Stimulated activated CD8-positive, alpha-beta memory T cell treated with anti-CD3 and anti-CD28 coated beads, Interleukin-7, amount 100 ng/mL, for 1 hour (primary cell): ENCODE results near the gene PKP4.

Source experiments
- DNase-seq, 2 donors: peaks; one replicate each; pipeline ENCODE4 v3.0.0-alpha.2; 2020; ENCODE audit warnings: low read depth in 2 of 2

The PKP4 gene

DNA sequence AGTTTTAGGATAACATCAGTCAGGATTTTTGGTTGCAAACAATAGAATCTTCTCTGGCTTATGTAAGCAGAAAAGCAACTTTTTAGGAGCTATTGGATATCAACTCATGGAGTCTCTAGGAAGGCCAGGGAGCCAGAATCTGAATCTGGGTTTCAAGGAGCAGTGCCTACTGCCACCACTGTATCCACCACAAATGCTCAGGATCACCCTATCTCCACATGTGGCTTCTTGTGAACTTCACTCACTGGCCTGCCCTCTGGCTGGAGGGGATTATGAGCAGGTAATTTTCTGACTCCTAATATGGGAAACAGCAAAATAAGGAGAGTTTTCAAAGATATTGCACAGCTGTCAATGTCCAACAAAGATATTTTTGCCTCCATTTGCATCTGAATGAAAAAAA, 142.9 kb downstream of the PKP4 start:
- DNase-seq: no peak

- DNase-seq: no peak
These were observed 143.5 kb downstream of the PKP4 start for GRCh38 chr2:158600155-158600802.

- DNase-seq: no peak
These were observed 145.3 kb downstream of the PKP4 start for GRCh38 chr2:158602027-158602426.

DNA sequence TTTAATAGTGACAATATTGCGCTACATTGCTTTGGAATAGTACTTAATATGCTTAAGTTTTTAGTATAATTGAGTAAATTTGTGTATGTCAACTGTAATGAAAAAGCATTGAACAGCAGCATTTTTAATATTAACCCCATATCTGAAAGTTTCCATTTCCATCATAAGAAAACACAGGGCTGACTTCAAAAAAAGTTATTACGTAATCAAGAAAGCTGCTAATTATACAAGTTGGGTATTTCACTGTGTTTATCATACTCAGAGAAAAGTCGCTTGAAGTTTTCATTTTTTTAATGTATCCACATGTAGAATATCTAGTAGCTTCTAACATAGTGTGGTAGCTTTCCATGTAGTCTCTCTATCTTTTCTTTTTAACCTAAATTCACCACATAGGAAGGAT, 146.5 kb downstream of the PKP4 start:
- no peak for DNase-seq

GRCh38 chr2:158603986-158604385, 147.2 kb downstream of the PKP4 start:
- no peak for DNase-seq

- DNase-seq: no peak
These were observed 153.3 kb downstream of the PKP4 start for GRCh38 chr2:158610059-158610458.

GRCh38 chr2:158616480-158617000, 159.8 kb downstream of the PKP4 start:
- DNase-seq: no peak

GRCh38 chr2:158618891-158619490, 162.2 kb downstream of the PKP4 start:
- no peak for DNase-seq

DNA sequence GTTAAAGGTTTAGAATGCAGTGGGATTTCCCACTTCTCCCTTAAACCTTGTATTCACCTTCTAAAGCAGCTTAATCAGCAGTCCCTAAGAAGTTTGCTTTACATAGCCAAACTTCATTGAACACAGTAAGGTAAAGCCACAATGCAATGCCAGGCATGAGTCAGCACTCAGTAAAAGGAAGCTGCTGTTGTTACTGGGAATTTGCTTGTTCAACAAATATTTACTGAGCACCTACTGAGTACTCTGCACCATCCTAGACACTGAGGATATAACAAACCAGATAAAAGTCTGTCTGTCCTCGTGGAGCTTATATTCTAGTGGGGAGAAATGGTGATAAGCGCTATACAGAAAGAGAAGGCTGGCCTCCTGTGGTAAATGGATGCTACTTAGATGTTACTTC, 162.7 kb downstream of the PKP4 start:
- no peak for DNase-seq

- DNase-seq: no peak
These were observed 163.9 kb downstream of the PKP4 start for GRCh38 chr2:158620656-158621055.

DNA sequence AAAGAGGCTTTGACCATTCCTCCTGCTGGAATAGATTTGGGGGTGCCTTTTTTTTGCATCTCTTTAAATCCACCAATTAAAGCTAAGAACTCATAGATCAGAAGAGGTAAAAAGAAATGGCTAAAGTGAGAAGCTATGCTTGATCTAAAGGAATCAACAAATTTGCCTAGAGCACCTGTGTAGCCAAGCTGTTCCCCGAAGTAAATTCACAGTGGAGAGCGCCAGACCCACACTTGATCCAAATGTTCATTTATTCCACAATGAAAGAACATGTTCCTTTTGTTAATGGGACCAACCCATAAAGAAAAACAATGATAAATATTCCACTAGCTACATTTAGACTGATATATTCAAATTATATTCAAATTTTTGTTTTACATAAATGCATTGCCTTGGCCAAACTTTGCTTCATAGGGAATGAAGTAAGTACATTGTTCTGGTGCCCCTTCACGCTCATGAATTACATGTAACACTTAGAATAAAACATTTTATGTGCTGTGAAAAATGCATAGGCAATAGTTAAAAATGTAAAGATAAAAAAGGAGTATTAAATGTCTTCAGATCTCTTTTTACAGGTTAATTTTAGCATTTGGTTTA, 167.4 kb downstream of the PKP4 start:
- no peak for DNase-seq

DNA sequence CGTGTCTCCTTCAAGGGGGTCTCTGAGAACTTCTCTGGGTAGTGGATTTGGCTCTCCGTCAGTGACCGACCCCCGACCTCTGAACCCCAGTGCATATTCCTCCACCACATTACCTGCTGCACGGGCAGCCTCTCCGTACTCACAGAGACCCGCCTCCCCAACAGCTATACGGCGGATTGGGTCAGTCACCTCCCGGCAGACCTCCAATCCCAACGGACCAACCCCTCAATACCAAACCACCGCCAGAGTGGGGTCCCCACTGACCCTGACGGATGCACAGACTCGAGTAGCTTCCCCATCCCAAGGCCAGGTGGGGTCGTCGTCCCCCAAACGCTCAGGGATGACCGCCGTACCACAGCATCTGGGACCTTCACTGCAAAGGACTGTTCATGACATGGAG, 168.2 kb downstream of the PKP4 start:
- DNase-seq: no peak

- DNase-seq: no peak
These were observed 172.4 kb downstream of the PKP4 start for GRCh38 chr2:158629116-158629515.

DNA sequence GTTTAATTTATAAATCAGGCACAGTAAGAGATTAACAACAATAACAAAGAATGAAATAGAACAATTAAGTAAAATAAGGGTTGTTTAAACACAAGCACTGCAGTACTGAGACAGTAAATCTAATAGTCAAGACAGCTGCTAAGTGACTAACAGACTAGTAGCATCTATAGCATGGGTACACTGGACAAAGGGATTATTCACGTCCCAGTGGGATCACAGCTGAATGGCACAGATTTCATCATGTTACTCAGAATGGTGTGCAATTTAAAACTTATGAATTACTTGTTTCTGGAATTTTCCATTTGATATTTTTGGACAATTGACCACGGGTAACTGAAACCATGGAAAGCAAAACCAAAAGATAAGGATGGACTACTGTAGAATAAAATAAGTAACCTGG, 176.5 kb downstream of the PKP4 start:
- no peak for DNase-seq

- no peak for DNase-seq
These were observed 177.9 kb downstream of the PKP4 start for GRCh38 chr2:158634627-158635026.

GRCh38 chr2:158635961-158636601, 179.3 kb downstream of the PKP4 start:
- no peak for DNase-seq

GRCh38 chr2:158637357-158637756, 180.6 kb downstream of the PKP4 start:
- DNase-seq: no peak

DNA sequence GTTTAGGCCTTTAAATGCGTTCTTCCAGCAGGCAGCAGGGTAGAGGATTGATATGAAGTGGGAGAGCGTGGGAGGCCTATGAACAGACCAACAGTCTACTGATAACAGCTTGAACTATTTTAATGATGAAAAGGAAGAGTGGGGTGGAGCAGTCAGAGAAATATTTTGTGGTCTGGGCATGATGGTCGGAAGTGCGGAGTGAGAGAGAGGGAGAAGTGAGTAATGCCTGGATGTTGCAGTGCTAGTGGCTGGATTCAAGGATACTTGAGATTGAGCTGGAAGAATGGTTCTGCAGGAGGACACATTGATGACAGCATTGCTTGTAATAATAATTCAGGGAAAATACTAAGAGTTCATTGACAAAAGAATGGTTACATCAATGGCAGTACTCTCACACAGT, 187.4 kb downstream of the PKP4 start:
- no peak for DNase-seq

- no peak for DNase-seq
These were observed 188.5 kb downstream of the PKP4 start for GRCh38 chr2:158645299-158645698.

GRCh38 chr2:158647436-158648231, 190.9 kb downstream of the PKP4 start:
- no peak for DNase-seq

- no peak for DNase-seq
These were observed 193.1 kb downstream of the PKP4 start for GRCh38 chr2:158649846-158650245.
